Measurements from ENCODE around the gene FILIP1L.

FILIP1L gene

DNA sequence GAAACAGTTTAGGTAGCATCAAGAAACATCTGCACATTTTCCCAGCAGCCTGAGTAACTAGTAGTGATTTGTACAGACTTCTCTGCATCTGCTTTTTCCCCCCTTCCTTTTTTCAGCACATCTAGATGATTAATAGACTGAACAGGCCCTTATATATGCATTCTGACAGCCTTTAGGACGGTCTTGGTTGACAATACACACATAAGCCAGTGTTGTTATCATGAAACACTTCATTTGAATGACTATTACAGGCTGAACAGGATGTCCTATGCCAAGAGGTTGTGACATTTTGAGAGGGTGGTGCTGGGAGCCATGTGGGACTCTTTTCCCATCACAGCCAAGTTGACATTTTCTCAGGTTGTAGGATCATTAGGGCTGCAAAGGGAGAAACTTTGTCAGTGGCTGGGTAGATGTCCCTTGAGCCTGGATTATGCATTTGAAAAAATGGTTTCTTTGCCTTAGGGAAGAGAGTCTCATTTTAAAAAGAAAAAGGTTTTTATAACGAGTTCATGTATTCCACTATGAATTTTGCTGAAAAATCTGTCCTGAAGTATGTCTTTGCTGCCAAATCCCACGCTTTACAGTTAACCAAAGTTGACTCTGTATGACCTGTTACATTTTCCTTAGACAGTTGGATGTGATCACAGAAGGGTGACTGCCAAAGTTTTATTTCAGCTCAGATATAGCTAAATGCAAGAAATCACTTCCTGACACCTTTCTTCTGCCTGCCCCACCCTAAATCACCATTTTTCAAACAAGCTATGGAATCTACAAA lies 73.7 kb downstream of the FILIP1L start:
- no peak for DNase-seq

DNA sequence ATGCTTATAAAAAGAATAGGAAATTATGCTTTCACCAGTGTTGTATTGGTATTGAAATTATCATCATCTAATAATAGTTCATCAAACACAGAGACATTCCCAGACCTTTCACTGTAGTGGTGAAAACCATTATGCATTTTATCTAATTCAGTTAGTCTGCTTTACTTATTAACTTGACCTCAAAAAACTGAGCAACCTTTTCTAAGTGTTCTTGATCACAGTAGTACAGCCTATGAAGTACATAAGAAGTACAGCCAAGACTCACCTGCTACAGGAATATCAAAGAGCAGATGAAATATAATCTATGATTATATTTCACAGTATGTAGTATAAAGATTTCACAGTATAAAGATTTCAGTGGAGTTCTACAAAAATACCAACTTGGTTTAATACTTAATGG lies 75.2 kb downstream of the FILIP1L start:
- DNase-seq = no peak

GRCh38 chr3:100033903-100034471 lies 80.3 kb downstream of the FILIP1L start:
- no peak for DNase-seq

GRCh38 chr3:100033184-100033583 lies 81.1 kb downstream of the FILIP1L start:
- DNase-seq = no peak

DNA sequence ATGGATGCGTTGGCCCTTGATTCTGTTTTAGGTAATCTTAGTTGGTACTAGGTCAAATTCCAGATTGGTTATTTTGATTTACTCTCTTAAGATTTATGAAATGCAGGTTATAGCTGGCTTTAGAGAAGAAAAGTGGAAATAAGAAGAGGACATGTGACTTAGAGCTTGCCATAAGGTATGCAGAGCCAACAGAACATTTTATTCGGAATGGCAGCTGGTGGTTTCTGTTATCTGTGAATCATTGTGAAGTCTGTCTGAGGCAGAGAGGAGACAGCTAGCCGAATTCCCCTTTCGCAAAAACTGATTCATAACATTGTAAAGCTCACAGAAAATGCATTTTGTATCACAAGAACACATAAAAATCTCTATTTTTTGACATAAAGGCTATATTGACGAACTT lies 82.1 kb downstream of the FILIP1L start:
- DNase-seq = no peak

GRCh38 chr3:100030914-100031425 lies 83.3 kb downstream of the FILIP1L start:
- no peak for DNase-seq

DNA sequence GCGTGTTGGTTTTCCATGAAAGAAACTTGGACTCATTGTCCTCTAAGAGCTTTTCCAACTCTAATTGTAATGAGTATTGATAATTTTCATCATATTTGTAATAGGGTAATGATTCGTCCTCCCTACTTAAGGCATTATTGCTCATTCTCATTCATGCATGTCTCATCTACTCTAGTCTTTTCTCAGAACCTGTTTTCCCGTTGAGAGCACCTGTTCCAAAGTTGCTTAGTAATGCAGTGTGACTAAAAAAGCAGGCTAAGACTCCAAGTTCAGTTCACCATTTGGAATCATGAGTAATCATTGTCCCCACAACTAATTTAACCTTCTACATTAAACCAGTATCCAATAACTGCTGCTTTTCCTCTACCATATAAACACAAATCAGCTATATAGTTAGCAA lies 84.0 kb downstream of the FILIP1L start:
- no peak for DNase-seq

- no peak for DNase-seq
These were observed 84.6 kb downstream of the FILIP1L start for GRCh38 chr3:100029689-100030088.

GRCh38 chr3:100029052-100029451 lies 85.2 kb downstream of the FILIP1L start:
- DNase-seq = no peak

- no peak for DNase-seq
These were observed 87.0 kb downstream of the FILIP1L start for GRCh38 chr3:100027321-100027720.

DNA sequence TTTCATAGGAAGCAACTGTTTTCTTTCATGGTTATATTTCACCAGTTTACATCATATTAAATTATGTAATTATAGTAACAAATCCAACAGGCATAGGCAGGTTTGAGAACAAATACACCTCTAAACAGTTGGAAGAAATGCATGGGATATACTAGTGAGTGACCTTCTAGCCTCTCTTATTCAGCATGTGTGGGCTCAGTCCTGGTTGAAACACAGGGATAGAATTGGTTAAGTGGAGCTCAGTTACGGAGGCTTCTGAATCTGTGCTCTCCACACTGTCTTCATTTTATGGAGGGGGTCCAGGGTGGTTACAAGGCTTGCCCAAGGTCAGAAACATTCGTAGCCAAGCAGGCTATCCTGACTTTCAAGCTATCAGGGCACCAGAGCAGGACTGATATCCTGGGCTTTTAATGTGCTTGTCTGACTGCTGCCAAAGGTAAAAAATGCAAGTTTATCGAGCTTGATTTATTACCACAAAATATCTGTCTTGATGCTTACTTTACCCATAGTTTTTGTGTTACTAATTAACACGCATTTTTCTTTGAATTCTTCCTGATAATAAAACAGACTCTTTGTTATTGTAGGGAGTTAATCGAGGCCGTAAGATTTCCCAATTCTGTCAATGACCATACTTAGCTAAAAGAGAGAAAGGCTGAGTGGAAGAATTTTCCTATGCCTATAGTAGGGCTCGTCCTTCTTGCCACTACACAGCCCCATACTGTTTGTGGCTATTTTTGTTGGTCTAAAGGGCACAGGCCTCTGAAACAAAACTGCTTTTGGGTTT lies 89.6 kb downstream of the FILIP1L start:
- no peak for DNase-seq

DNA sequence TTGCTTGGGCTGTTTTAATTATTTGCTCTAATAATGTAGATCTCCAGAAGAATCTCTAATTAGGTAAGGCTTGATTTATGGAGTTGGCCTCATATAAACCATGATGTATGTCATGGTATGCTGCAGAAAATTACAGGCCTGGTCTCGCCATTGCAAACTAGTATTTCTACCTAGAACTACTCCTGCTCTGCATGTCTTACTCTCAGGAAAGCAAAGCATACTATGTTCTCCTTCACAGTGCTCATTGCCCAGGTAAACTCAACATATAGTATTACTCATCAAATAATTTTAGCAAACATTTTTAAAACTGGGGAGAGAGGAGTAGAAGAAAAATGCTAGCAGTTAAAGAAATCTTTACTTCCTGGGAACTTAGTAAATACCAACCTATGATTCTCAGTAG lies 90.7 kb downstream of the FILIP1L start:
- DNase-seq = no peak

DNA sequence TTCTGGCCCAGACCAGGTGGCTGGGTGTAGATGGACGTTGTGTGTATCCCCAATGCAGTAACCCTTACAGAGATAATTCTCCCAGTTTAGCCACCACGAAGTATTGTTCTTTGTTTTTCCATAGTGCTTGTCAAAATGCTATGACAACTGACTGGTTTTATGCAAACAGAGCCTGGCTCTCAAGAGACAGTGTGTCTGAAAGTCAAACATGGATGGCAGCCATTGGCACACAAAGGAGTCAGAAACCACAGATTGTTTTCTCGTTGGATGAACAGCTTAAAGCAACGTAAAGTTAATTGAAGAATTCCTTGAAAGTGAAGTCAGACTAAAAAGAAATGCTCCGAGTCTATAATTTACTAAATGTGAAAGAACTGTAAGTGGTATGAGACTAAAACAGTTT lies 91.2 kb downstream of the FILIP1L start:
- no peak for DNase-seq

DNA sequence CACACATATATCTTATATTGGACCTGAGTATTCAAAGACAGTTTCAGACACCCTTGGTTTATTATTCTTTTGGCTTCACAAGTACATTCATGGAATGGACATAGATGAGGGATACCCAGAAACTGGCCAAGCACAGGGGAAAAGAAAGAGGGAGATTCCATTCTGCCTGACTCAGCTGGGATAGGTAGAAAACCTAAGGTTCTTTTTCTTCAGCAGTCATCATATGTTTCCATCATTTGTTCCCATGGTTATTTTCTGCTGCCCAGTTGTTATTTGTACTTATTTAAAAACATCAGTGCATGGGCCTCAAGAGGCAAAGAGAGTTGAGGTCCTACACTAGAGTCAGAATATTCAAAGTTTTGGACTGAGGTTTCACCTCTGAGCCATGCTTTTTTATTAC lies 91.8 kb downstream of the FILIP1L start:
- DNase-seq = no peak

- DNase-seq = no peak
These were observed 93.2 kb downstream of the FILIP1L start for GRCh38 chr3:100020876-100021644.

GRCh38 chr3:100019719-100020118 lies 94.6 kb downstream of the FILIP1L start:
- DNase-seq = no peak

GRCh38 chr3:100018806-100019205 lies 95.5 kb downstream of the FILIP1L start:
- DNase-seq = no peak

DNA sequence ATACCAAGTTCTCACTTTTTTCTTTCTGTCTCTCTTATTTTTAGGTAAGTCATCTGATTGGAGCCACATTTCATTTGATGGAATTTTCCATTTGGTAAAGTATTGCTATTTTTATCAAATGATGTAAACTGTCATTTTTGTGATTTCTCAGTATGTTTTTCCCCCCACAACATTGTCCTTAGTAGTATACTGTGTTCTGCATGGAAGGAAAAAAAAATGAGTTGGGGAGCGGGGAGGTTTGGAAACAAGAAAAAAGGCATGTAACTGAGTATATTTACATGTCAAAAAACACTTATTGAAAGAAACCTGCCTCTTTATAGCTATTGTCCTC lies 104.2 kb downstream of the FILIP1L start:
- no peak for DNase-seq

GRCh38 chr3:100009276-100010086 lies 104.8 kb downstream of the FILIP1L start:
- DNase-seq = no peak

DNA sequence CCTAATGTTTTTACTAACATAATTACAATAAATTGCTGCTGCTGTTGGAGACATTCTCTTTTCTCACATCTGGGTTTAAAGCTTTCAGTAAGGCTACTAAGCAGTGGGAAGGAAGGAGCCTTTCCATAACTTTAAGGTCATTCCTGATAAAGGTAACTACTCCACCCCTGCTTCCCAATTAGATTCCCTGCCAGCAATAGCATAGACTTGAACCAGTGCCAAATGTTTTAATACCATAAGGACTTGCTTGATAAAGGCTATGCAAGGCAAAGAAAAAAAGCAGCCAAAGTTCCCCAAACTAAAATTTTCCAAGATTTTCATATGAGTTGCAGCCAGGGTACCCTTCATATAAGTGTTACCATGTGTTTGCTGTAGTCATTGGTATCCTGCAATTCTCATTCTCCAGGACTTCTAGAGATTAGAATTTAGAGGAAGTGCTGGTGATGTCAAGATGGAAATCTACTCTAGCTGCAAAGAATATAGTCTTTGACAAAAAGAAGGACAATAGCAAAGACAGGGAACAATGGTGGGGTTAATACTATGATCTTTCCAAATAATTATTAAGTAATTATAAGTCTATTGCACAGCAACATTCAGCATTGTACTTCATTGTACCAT lies 106.1 kb downstream of the FILIP1L start:
- DNase-seq = no peak

GRCh38 chr3:100007313-100007712 lies 107.0 kb downstream of the FILIP1L start:
- DNase-seq = no peak
